ENCODE data around the gene TULP4. TPM values are rescaled to one million over a fixed set of nuclear protein-coding genes. Genes with fewer than 3 reads are reported as not detected.

TULP4 gene
- total RNA-seq, 1 experiment from 2014 or later: 126 TPM

- ChIA-PET POLR2A (no interaction called here), CTCF (interaction anchor here (0.5 to 1.4 kb wide), 3 partner anchors 116 to 173 kb away, joined by 4 to 7 read pairs (median 5); no protein-coding TSS in a partner anchor)
- peaks cover 22% of the 10 kb centered on the region for H3K36me3 Mint-ChIP-seq (ENCODE audit: insufficient read depth, unreplicated experiment)
- H3K4me1 Mint-ChIP-seq (ENCODE audit: low read depth, unreplicated experiment): peaks cover 8% of the 10 kb centered on the region
- no peak for DNase-seq
- H3K4me3 ChIP-seq (ENCODE audit: low read depth, low read length): no peak overlapping the region
- H3K9me3 ChIP-seq: peaks cover 15% of the 10 kb centered on the region
- H3K27me3 ChIP-seq (replicated peaks; ENCODE audit: control insufficient read depth, insufficient read depth, low read length): no peaks in the 10 kb centered on the region
- H3K4me1 ChIP-seq: no peaks in the 10 kb centered on the region
- H3K4me3 Mint-ChIP-seq (ENCODE audit: unreplicated experiment): no peak overlapping the region
- no peaks in the 10 kb centered on the region for H3K36me3 ChIP-seq (ENCODE audit: control insufficient read depth, insufficient read depth, low read length)
- H3K27me3 Mint-ChIP-seq (ENCODE audit: insufficient read depth, unreplicated experiment): no peaks in the 10 kb centered on the region
- TF ChIP-seq CTCF (IDR thresholded peaks at IDR 0.05; ENCODE audit: insufficient read depth in 1 of 2, low read depth in 1 of 2, low read length in 1 of 2, severe bottlenecking in 1 of 2, unreplicated experiment in 1 of 2): no peak
- intact Hi-C loops (cut with micrococcal nuclease; ENCODE audit: unreplicated experiment): loop anchor here (1.0 kb wide), 1 partner anchor 166 kb away; no protein-coding TSS in a partner anchor
- H3K9me3 Mint-ChIP-seq (ENCODE audit: unreplicated experiment): peaks cover 9% of the 10 kb centered on the region
- no TSS peak for BruUV-seq (replicated peaks)
- H3K27ac Mint-ChIP-seq (ENCODE audit: unreplicated experiment): no peak overlapping the region
Measured at GRCh38 chr6:158387578-158387977, 75.3 kb downstream of the TULP4 start.

- CTCF ChIA-PET: no interaction called here
- intact Hi-C loops (cut with micrococcal nuclease; ENCODE audit: unreplicated experiment): no loop called here
- no peak overlapping the region for H3K4me3 Mint-ChIP-seq (ENCODE audit: unreplicated experiment)
- no peak for TF ChIP-seq CTCF (IDR thresholded peaks at IDR 0.05; ENCODE audit: insufficient read depth in 1 of 2, low read depth in 1 of 2, low read length in 1 of 2, severe bottlenecking in 1 of 2, unreplicated experiment in 1 of 2)
- BruUV-seq (replicated peaks): no TSS peak
- peaks cover under 1% of the 10 kb centered on the region for H3K4me1 Mint-ChIP-seq (ENCODE audit: low read depth, unreplicated experiment)
- no peak for DNase-seq
- H3K36me3 Mint-ChIP-seq (ENCODE audit: insufficient read depth, unreplicated experiment): peaks cover 28% of the 10 kb centered on the region
- no peaks in the 10 kb centered on the region for H3K27me3 ChIP-seq (replicated peaks; ENCODE audit: control insufficient read depth, insufficient read depth, low read length)
- H3K27me3 Mint-ChIP-seq (ENCODE audit: insufficient read depth, unreplicated experiment): no peaks in the 10 kb centered on the region
- H3K9me3 Mint-ChIP-seq (ENCODE audit: unreplicated experiment): peaks cover 13% of the 10 kb centered on the region
- H3K4me1 ChIP-seq: no peaks in the 10 kb centered on the region
- no peak overlapping the region for H3K27ac Mint-ChIP-seq (ENCODE audit: unreplicated experiment)
- no peaks in the 10 kb centered on the region; the same call in none of the 2 replicates for H3K36me3 ChIP-seq (ENCODE audit: control insufficient read depth, insufficient read depth, low read length)
- no peak overlapping the region for H3K4me3 ChIP-seq (ENCODE audit: low read depth, low read length)
- POLR2A ChIA-PET: no interaction called here
- H3K9me3 ChIP-seq: peaks cover 23% of the 10 kb centered on the region
Measured at GRCh38 chr6:158388727-158389126, 76.5 kb downstream of the TULP4 start.

GRCh38 chr6:158389193-158389919 lies 77.1 kb downstream of the TULP4 start:
- Histone ChIP-seq H3K27me3 (replicated peaks; ENCODE audit: control insufficient read depth, insufficient read depth, low read length) (no peaks in the 10 kb centered on the region), H3K4me1 (no peaks in the 10 kb centered on the region), H3K9me3 (peaks cover 28% of the 10 kb centered on the region), H3K4me3 (ENCODE audit: low read depth, low read length) (no peak overlapping the region), H3K36me3 (ENCODE audit: control insufficient read depth, insufficient read depth, low read length) (no peaks in the 10 kb centered on the region; the same call in none of the 2 replicates)
- ChIA-PET POLR2A (no interaction called here), CTCF (no interaction called here)
- H3K36me3 Mint-ChIP-seq (ENCODE audit: insufficient read depth, unreplicated experiment): peaks cover 34% of the 10 kb centered on the region
- DNase-seq: no peak
- TF ChIP-seq CTCF (IDR thresholded peaks at IDR 0.05; ENCODE audit: insufficient read depth in 1 of 2, low read depth in 1 of 2, low read length in 1 of 2, severe bottlenecking in 1 of 2, unreplicated experiment in 1 of 2): no peak
- intact Hi-C loops (cut with micrococcal nuclease; ENCODE audit: unreplicated experiment): no loop called here
- no peak overlapping the region for H3K4me3 Mint-ChIP-seq (ENCODE audit: unreplicated experiment)
- H3K4me1 Mint-ChIP-seq (ENCODE audit: low read depth, unreplicated experiment): no peaks in the 10 kb centered on the region
- H3K9me3 Mint-ChIP-seq (ENCODE audit: unreplicated experiment): peaks cover 19% of the 10 kb centered on the region
- no peak overlapping the region for H3K27ac Mint-ChIP-seq (ENCODE audit: unreplicated experiment)
- no TSS peak for BruUV-seq (replicated peaks)
- H3K27me3 Mint-ChIP-seq (ENCODE audit: insufficient read depth, unreplicated experiment): no peaks in the 10 kb centered on the region
